Progenitor cell of endocrine pancreas (in vitro differentiated cells): ENCODE measurements around the gene CIAO3. TPM values are rescaled to one million over a fixed set of nuclear protein-coding genes. Genes with fewer than 3 reads are reported as not detected.

Experiments
- DNase-seq: peaks from one replicate; pipeline ENCODE4 v3.0.0; 2021; ENCODE audit warnings: low spot score; ENCODE audit not compliant: unreplicated experiment
- H3K27ac Mint-ChIP-seq: 2 replicates; pipeline ENCODE4 v1.8.0; 2021; ENCODE audit warnings: mild to moderate bottlenecking, moderate library complexity, mixed read lengths
- H3K27me3 Mint-ChIP-seq: 2 replicates; pipeline ENCODE4 v1.8.0; 2021; ENCODE audit warnings: mixed read lengths
- H3K36me3 Mint-ChIP-seq: 2 replicates; pipeline ENCODE4 v1.8.0; 2022; ENCODE audit warnings: mixed read lengths; ENCODE audit not compliant: insufficient read depth
- H3K4me1 Mint-ChIP-seq: 2 replicates; pipeline ENCODE4 v1.8.0; 2021; ENCODE audit warnings: low read depth, mixed read lengths
- H3K4me3 Mint-ChIP-seq: 2 replicates; pipeline ENCODE4 v1.8.0; 2021; ENCODE audit warnings: low read depth, mild to moderate bottlenecking, moderate library complexity, mixed read lengths
- H3K9me3 Mint-ChIP-seq: 2 replicates; pipeline ENCODE4 v1.8.0; 2021; ENCODE audit warnings: low read depth, mixed read lengths
- total RNA-seq: library from RNA; stranded (reverse); gene quantifications from 2 replicates; pipeline ENCODE4 v1.2.1, GENCODE V29; 2021
- TF ChIP-seq, protein P1 (sequence below): fragments of 200-600 bp; sonication (generic); IDR thresholded peaks from one replicate; pipeline ENCODE4 v1.5.0; 2021; ENCODE audit warnings: antibody characterized with exemption, mild to moderate bottlenecking; ENCODE audit not compliant: unreplicated experiment

CIAO3 gene
- total RNA-seq, 1 donor from 2014 or later = 44.0 TPM

DNA sequence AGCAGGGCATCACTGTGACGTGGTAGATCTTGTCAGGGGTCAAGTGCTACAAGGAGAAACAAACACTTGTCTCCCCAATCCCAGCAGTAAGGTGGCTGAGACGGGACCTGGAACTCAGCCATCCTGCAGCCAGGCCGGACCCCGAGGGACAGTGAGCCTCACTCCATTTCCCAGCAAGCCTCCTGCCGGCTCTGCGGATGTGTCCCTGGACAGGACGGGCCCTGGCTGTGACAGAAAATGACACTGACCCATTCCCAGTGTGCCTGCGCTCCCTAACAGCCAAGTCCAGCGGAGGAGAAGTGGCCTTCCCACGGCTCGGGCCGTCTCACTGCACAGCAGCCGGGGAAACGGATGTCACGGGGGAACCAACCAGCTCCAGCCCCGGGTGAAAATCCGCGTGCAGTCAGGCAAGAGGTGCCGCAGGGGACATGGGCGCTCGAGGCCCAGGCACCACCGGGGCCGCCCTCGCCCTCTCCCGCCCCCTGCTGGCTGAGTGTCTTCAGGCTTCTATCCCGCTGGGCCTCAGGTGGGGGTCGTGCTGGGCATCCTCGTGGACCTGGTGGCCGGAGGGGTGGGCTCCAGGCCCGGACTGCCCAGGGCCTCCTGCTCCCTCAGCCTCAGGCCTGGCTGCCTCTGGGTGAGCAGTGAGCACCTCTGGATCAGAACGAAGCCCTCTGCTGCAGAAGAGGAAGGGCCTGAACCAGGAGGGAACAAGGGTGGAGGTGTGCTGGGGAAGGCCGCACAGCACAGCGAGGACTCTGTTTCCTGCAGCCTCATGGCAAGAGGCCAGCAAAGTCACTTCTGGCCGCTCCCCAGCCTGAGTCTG lies 7.2 kb downstream of the CIAO3 start:
- H3K4me1 Mint-ChIP-seq = no peaks in the 10 kb centered on the region
- H3K4me3 Mint-ChIP-seq = no peak overlapping the region
- H3K27ac Mint-ChIP-seq = no peak overlapping the region
- no peak for DNase-seq
- peaks cover 7% of the 10 kb centered on the region for H3K36me3 Mint-ChIP-seq
- H3K27me3 Mint-ChIP-seq = no peaks in the 10 kb centered on the region
- no peaks in the 10 kb centered on the region for H3K9me3 Mint-ChIP-seq
- TF ChIP-seq, protein P1, sequence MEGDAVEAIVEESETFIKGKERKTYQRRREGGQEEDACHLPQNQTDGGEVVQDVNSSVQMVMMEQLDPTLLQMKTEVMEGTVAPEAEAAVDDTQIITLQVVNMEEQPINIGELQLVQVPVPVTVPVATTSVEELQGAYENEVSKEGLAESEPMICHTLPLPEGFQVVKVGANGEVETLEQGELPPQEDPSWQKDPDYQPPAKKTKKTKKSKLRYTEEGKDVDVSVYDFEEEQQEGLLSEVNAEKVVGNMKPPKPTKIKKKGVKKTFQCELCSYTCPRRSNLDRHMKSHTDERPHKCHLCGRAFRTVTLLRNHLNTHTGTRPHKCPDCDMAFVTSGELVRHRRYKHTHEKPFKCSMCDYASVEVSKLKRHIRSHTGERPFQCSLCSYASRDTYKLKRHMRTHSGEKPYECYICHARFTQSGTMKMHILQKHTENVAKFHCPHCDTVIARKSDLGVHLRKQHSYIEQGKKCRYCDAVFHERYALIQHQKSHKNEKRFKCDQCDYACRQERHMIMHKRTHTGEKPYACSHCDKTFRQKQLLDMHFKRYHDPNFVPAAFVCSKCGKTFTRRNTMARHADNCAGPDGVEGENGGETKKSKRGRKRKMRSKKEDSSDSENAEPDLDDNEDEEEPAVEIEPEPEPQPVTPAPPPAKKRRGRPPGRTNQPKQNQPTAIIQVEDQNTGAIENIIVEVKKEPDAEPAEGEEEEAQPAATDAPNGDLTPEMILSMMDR = peak; percentile 33

DNA sequence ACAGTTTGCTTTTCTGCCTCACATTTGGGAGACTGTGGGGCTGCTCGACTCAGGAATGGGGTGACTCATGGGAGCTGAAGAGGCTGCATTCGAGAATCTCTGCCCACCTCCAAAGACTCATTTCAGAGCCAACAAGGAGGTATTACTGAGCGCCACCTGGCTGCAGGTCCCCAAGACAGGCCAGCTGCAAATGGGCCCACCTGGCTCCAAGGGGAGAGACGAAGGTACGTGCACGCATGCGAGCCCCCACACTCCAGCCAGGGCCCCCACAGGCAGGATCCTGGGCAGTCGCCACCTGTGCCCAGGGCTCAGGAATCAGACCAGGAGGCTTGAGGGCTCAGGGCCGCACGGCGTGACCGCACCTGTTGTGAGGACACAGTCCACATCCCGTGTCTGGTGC lies 7.9 kb downstream of the CIAO3 start:
- Mint-ChIP-seq H3K27me3 (no peaks in the 10 kb centered on the region), H3K4me1 (no peaks in the 10 kb centered on the region), H3K27ac (no peak overlapping the region), H3K4me3 (no peak overlapping the region), H3K9me3 (no peaks in the 10 kb centered on the region), H3K36me3 (peaks cover 7% of the 10 kb centered on the region)
- no peak for DNase-seq
- TF ChIP-seq, protein P1 = no peak

DNA sequence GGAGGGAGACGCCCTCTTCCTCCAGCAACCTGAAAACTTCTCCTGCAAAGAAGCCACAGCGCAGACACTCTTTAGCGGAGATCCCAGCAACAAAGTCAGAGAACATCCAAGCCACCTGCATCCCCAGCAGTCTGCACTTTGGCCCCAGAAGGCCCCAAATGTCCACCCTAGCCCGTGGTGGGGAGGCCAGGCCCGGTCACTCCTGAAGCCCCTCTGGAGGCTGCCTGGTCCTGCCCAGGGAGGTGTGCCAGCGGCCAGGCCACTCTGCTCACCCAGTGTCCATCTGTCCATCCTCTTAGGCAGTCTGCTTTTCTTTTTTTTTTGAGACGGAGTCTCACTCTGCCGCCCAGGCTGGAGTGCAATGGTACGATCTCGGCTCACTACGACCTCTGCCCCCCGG lies 8.5 kb downstream of the CIAO3 start:
- no peak overlapping the region for H3K27ac Mint-ChIP-seq
- H3K4me3 Mint-ChIP-seq = no peak overlapping the region
- peaks cover 5% of the 10 kb centered on the region for H3K36me3 Mint-ChIP-seq
- DNase-seq = no peak
- no peaks in the 10 kb centered on the region for H3K9me3 Mint-ChIP-seq
- TF ChIP-seq, protein P1 = no peak
- H3K27me3 Mint-ChIP-seq = no peaks in the 10 kb centered on the region
- H3K4me1 Mint-ChIP-seq = no peaks in the 10 kb centered on the region

DNA sequence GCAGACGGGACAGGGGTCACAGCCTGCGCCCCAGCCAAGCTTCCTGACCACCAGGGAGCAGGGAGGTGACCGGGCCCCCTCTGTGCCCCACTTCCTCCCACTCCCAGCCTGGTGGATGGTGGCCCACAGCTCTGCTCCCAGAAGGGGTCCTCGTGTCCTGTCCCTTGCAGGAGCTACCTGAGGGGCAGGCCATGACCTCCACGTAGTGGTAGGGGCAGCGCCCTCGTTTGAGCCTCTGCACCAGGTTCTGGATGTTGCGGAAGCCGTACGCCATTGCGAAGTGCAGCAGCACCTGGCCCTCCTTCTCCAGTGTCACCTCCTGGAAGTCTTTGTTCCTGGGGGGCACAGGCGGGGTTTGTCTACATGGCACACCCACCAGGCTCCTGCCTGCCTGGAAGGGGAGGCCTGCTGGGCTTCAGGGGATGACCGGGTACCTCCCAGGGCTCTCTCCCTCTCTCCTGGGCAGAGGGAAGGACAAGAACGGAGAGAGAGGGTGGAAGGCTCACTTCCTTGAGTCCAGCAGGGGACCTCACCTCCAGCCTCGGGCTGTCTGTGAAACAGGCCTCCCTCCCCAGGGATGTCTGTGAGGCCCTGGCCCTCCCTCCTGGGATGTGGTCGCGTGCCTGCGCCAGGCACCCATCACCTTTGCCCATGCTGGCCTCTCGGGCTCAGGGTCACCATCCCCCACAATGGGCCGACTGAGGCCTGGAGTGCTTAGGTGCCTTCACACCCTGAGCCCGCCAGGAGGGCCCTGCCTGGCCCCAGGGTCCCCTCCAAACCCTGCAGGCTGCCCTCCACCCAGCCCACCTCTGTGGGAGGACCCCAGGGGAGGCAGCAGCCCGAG lies 9.9 kb downstream of the CIAO3 start:
- peaks cover 6% of the 10 kb centered on the region for H3K27me3 Mint-ChIP-seq
- no peak overlapping the region for H3K27ac Mint-ChIP-seq
- peaks cover 3% of the 10 kb centered on the region for H3K36me3 Mint-ChIP-seq
- no peaks in the 10 kb centered on the region for H3K4me1 Mint-ChIP-seq
- TF ChIP-seq, protein P1 = no peak
- no peaks in the 10 kb centered on the region for H3K9me3 Mint-ChIP-seq
- no peak overlapping the region for H3K4me3 Mint-ChIP-seq
- DNase-seq = no peak
